HG02623 (cell line): ENCODE results near the gene TGFBI.
"Not testable (repeated sequence)": the region's sequence is repeated elsewhere in the genome, so short reads cannot be mapped to it uniquely, and the experiment has no call there.

Experiments
- ATAC-seq: cut with Tn5 transposase; IDR thresholded peaks from one replicate; pipeline ENCODE4 v1.9.1; 2021; ENCODE audit warnings: moderate library complexity; ENCODE audit not compliant: unreplicated experiment

Gene TGFBI

DNA sequence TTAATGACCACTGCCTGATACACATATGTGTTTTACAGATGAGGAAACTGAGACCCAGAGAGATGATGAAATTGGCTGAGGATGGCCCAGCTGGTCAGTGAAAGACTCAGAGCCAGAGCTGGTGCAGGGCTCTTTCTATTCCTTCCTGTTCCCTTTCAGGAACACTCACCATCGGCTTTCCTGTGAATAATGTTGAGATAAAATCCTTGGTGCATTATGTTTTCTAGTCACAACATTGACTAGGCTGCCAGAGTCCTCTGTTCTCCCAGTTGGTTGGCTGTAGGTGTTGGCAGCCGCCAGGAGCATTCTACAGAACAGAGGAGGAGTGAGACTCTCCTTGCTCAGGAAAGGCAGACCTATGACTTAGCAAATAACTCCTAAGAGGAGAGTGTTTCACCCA lies 14.8 kb downstream of the TGFBI start:
- ATAC-seq, result no peak

DNA sequence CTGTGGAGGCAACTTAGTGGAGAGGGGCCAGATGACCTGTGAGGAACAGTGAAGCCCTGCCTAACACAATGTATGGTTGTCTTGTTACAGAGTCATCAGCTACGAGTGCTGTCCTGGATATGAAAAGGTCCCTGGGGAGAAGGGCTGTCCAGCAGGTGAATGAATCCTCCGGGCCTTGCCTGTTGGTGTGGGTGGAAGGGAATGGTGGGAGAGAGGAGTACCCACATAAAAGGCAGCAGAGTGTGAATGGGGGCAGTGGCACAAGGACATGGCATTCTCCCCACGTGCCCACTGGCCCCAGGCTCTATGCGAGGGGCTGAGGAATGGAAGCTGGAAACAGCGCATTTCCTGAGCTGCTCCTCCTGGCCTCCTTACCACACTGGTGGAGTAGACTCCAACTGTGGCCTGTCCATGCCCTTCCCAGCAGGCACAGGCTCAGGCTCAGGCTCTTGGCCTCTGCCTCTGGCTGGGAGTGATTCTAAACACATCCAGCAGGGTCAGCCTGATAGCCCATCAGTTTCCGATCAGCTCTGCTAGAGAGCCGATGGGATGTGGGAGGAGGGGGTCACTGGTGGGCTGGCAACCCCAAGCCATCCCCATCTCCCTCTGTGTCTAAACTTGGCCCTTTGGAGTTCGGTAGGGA lies 15.3 kb downstream of the TGFBI start:
- no peak for ATAC-seq

- ATAC-seq, result not testable (repeated sequence)
Measured at GRCh38 chr5:136045026-136045425, 16.2 kb downstream of the TGFBI start.

DNA sequence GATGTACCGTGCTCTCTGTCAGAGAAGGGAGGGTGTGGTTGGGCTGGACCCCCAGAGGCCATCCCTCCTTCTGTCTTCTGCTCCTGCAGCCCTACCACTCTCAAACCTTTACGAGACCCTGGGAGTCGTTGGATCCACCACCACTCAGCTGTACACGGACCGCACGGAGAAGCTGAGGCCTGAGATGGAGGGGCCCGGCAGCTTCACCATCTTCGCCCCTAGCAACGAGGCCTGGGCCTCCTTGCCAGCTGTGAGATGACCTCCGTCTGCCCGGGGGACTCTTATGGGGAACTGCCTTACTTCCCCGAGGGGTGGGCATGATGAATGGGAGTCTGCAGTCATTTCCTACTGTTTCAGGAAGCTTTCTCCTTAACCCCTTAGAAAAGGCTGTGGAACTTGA lies 17.5 kb downstream of the TGFBI start:
- ATAC-seq, result no peak

- no peak for ATAC-seq
Measured at GRCh38 chr5:136047858-136048257, 19.1 kb downstream of the TGFBI start.

DNA sequence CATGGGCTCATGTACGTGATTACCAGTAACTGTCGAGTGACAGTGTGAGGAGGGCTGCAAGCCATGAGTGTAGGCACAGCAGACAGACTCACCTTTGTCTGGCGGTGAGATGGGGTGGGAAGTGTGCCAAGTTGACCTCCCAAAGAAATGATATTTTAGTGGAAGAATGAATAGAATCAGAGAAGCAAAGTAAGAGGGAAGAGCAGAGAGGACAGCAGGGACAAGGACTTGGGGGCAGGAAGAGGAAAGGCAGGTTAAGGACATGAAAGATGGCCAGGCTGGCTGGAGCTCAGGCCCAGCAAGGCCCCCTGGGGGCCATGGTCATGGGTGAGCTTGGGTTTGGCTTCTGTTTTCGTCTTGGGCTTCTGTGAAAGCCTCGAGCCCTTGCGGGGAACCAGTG lies 20.2 kb downstream of the TGFBI start:
- no peak for ATAC-seq

DNA sequence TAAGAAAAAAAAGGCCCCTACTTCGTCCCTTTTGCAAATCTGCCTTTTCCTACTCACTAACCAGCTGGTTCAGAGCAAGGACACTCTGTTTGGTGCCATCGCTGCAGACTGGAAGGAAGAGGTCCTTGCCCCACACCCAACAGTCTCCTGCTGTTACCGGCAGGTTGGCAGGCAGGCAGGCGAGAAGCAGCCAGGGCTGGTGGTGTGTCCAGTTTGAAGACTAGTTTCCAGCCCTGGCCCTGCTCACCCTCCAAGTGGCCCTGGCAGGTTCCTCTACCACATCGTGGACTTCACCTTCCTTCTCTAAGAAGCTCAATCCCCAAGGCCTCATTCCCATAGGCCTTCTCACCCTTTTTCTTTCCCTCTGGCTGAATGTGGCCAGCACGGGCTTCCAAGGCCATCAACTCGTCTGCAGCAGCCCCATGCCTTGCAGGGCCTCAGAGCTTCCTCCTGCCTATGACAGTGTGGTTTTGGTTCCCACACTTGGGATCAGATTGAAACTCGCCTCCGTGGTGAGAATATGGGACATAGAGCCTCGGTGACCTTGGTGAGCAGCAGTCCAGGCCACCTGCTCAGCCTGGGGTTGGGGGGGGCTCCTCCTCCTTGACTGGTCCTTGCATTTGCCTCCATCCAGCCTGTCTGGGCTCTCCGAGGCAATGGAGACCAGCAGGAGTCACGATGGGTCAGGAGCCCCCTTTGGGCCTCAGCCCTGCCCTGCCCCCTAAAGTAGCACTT lies 22.9 kb downstream of the TGFBI start:
- no peak for ATAC-seq

- ATAC-seq, result no peak
Measured at GRCh38 chr5:136052692-136053335, 24.0 kb downstream of the TGFBI start.

GRCh38 chr5:136053336-136054141 lies 24.8 kb downstream of the TGFBI start:
- ATAC-seq, result no peak

DNA sequence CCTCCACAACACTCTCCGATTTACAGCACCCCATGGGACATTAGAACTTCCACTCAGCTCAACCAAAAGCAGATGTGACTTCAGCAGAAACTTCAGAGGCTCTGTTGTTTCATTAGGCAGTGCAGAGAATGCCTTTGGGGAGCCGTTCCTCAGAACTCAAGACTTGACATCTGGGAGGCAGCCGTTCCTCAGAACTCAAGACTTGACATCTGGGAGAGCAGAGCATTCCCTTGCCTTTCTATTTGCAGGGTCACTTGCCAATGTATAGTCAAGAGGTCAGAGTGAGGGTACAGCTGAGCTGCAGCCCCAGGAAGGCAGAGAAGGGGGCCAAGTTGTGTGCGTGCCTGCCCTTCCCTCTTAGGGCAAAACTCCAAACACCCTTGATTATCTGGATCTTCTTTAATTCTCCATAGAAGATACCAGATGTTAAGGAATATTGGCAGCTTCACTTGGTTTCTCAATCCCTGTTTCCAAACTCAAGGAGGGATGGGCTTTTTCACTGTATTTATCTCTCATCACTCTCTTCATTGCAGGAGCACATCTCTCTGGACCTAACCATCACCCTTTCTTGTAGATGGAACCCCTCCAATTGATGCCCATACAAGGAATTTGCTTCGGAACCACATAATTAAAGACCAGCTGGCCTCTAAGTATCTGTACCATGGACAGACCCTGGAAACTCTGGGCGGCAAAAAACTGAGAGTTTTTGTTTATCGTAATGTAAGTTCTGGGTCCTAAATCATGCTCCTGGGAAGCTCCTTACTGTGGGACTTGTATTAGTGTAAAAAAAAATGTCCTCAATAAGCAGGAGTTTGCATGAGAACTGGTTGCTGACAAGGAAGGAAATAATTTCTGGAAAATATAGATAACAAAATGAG lies 25.6 kb downstream of the TGFBI start:
- ATAC-seq, result no peak

DNA sequence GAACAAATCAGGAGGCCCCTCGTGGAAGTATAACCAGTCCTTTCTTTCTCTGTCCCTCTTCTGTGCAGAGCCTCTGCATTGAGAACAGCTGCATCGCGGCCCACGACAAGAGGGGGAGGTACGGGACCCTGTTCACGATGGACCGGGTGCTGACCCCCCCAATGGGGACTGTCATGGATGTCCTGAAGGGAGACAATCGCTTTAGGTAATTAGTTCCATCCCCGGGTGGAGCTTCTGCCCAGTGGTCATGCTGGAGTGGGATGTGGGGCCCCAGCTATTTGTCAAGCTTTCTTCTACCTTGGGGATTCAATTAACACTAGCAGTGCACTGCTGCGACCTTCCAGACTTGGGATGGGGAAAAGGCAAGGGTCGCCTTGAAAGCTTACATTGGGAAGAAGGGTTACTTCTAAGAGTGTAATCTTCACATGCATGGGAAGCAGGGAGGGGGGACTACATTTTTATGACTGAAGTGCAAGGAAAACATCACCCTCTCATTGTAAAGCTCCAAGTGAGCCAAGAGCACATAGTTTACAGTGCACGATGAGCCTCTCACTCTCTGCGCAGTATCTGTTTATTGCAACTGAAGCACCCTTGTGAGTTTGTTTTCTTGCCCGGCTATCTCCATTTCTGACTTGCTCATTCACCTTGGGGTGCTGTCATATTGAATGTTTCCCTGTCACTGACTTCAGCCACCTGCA lies 27.0 kb downstream of the TGFBI start:
- no peak for ATAC-seq

DNA sequence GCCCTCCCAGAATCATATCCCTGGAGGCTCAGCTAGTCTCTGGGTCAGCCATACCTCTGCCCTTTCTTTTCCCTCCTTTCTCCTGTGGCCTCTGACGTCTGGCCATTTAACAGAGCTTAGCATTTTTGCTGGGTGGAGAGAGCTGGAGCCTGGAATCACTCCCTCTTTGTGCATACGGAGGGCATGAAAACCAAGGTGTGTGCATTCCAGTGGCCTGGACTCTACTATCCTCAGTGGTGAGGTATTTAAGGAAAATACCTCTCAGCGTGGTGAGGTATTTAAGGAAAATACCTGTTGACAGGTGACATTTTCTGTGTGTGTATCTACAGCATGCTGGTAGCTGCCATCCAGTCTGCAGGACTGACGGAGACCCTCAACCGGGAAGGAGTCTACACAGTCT lies 27.5 kb downstream of the TGFBI start:
- ATAC-seq, result no peak

DNA sequence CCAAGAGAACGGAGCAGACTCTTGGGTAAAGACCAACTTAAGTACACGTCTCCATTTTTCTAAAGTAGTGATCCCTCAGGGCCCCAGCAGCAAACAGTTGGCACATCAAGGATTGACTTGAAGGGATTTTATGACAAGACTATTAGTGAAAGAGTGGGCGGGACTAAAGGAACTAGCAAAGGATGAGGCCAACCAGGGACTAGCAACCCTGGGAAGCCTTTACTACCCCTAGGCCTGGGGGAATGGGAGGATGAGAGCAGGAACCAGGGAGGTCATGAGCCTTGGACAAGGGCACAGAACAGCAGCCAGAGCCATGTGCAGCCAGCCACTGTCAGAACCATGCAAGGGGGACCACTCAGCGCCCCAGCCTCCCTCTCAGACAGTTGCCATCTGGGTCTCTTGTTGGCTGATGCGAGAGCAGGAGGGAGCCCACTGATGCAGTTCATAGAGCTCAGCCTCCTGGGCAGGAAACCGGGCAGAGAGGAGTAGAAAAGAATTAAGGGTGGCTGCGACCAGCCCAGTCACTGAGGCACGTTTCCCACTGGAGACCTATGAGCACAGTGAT lies 28.1 kb downstream of the TGFBI start:
- ATAC-seq, result no peak

DNA sequence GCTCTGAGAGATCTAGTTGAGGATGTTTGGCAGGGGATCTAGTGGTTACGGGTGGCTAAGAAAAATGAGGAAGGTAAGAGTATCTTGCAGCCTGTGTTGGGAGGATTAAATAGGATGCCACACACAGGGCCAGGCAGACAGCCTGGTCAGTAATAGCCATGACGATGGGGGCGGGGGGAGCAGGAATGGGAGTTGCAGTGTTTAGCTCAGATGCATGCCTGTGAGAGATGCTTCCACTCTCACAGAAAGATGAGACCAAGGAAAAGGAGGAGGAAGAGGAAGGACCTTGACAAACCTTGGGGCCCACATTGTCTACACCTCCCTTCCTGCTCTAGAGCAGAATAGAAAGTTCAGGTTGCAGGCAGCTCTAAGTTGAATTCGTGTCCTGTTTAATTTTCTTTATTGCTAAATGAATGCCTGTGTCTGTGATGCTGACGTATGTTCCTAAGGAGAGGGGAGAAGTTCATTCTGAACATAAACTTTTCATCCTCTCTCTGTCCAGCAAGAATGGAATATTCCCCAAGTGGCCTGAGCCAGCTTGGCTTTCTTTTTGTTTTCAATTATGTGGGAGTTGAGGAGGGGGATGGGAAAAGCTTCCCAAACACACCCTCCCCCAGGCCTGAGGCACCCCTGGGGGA lies 28.7 kb downstream of the TGFBI start:
- no peak for ATAC-seq

DNA sequence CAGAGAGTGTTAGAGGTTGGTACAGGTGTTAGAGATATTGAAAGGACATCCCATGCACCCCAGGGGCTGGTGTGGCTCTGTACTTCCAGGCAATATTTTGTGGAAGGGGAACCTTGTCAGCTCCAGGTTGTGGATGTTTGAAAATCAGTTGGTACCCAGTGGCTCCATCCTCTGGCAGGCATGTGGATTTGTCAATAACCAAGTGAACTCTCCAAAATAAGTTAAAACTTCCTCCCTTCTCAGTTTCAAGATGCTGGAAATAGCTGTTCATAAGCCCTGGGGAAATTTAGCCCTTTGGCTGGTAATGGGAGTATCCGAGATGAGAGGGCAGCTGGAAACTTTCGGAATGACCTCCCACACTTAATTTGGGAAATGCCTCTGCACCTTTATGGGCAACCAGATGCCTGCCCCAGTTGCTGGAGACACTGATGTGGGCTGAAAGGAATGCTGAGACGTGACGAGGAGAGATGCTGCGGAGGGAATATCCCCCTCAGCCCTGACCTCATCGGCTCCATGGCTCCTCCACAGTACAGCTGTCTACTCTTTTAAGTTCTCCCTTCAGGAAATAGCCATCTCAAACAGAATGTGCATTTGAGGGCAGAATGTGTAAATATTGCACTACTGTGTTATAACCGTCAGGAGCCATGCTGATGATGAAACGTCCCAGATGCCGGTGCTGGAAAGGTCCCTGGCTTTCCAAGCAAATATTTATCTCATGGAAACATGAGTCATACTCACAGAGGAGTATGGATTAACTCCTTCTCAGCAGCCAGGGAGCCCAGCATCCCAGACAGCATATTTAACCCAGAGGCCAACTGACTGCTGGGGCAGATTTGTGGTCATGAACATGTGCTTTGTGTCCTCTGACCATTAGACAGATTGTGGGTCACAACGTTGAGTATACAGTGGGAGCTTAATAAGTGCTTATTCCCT lies 29.5 kb downstream of the TGFBI start:
- ATAC-seq, result no peak

DNA sequence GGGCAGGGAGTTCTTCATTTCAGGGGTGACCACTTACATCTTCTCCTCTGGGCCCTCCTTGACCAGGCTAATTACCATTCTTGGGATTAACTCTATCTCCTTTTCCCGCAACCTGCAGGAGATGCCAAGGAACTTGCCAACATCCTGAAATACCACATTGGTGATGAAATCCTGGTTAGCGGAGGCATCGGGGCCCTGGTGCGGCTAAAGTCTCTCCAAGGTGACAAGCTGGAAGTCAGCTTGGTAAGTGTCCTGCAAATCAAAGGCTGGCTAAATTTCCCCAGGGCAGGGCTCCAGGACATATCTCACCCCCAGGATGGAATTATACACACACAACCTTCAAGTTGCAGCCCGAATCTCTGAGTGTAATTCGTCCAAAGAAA lies 30.2 kb downstream of the TGFBI start:
- no peak for ATAC-seq

GRCh38 chr5:136060963-136061362 lies 32.2 kb downstream of the TGFBI start:
- ATAC-seq, result no peak
